ENCODE measurements around the gene SPPL2B. TPM values are rescaled to one million over a fixed set of nuclear protein-coding genes. Genes with fewer than 3 reads are reported as not detected.

Gene SPPL2B
- polyA plus RNA-seq, 3 donors, result 5.7 to 64.9 (median 8.7) TPM

GRCh38 chr19:2362970-2363300, 34.5 kb downstream of the SPPL2B start:
- H2AFZ ChIP-seq (ENCODE audit: insufficient read depth, low read depth, low read length, poor library complexity, severe bottlenecking), result no peak overlapping the region
- H3K4me3 ChIP-seq (replicated peaks in 1 of 3; ENCODE audit: low read depth in 2 of 3, low read length in 3 of 3), result no peak overlapping the region
- H3K4me1 ChIP-seq (ENCODE audit: control insufficient read depth in 1 of 2, insufficient read depth in 2 of 2, low read length in 2 of 2), result no peaks in the 10 kb centered on the region
- intact Hi-C loops (cut with micrococcal nuclease), result no loop called here
- peaks cover 2 to 39% of the 10 kb centered on the region in 2 donors for H3K27me3 ChIP-seq (ENCODE audit: control insufficient read depth in 2 of 2, insufficient read depth in 2 of 2, low read length in 2 of 2)
- Mint-ChIP-seq H3K27ac (no peak overlapping the region), H3K36me3 (no peaks in the 10 kb centered on the region), H3K9me3 (peaks cover 0 to 8% (median 4%) of the 10 kb centered on the region in 7 donors), H3K27me3 (ENCODE audit: low read depth in 3 of 3) (peaks cover 34 to 38% (median 35%) of the 10 kb centered on the region in 3 donors), H3K4me1 (no peaks in the 10 kb centered on the region), H3K4me3 (no peak overlapping the region)
- H3K4me2 ChIP-seq (replicated peaks; ENCODE audit: extremely low read depth, low read length, poor library complexity, severe bottlenecking), result no peak overlapping the region
- no peak overlapping the region for H3K27ac ChIP-seq (ENCODE audit: low read depth in 1 of 2, low read length in 2 of 2)
- no peak for DNase-seq
- no peaks in the 10 kb centered on the region for H3K79me2 ChIP-seq (ENCODE audit: insufficient read depth, low read length)
- H3K9me3 ChIP-seq (replicated peaks in 1 of 2; ENCODE audit: control insufficient read depth in 1 of 2, insufficient read depth in 1 of 2, low read length in 2 of 2), result no peaks in the 10 kb centered on the region
- WGBS (ENCODE audit: insufficient coverage), result 92% methylated on average over 15 of the region's 15 CpGs
- no peaks in the 10 kb centered on the region for H4K20me1 ChIP-seq (ENCODE audit: insufficient read depth, low read length)
- no peaks in the 10 kb centered on the region for H3K36me3 ChIP-seq (replicated peaks in 1 of 2; ENCODE audit: control insufficient read depth in 1 of 2, insufficient read depth in 2 of 2, low read length in 2 of 2)
- TF ChIP-seq CTCF (IDR thresholded peaks at IDR 0.05), result no peak
- no peak overlapping the region for H3K9ac ChIP-seq (ENCODE audit: insufficient read depth, low read length, poor library complexity, severe bottlenecking)

DNA sequence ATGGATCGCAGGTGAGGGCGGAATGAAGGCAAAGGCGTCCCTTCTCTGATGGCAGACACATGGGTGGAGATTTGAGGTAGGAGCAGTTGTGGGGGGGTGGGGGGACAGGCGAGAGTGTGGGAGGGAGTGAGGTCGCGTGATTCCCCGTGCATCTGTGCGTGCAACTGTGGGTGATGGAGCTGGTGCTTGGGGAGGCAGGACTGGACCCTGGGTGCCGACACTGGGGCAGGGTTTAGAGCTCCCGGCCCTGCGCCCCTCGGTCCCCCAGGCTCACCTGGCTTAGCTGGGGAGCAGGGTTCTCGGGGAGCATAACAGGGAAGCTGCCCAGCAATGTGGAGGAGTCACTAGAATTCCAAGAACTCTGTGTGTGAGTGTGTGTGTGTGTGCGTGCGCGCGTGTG, 34.9 kb downstream of the SPPL2B start:
- Histone ChIP-seq H4K20me1 (ENCODE audit: insufficient read depth, low read length) (no peaks in the 10 kb centered on the region), H2AFZ (ENCODE audit: insufficient read depth, low read depth, low read length, poor library complexity, severe bottlenecking) (no peak overlapping the region), H3K4me2 (replicated peaks; ENCODE audit: extremely low read depth, low read length, poor library complexity, severe bottlenecking) (no peak overlapping the region), H3K27me3 (ENCODE audit: control insufficient read depth in 2 of 2, insufficient read depth in 2 of 2, low read length in 2 of 2) (peaks cover 2 to 35% of the 10 kb centered on the region in 2 donors), H3K27ac (ENCODE audit: low read depth in 1 of 2, low read length in 2 of 2) (no peak overlapping the region), H3K79me2 (ENCODE audit: insufficient read depth, low read length) (no peaks in the 10 kb centered on the region), H3K9me3 (replicated peaks in 1 of 2; ENCODE audit: control insufficient read depth in 1 of 2, insufficient read depth in 1 of 2, low read length in 2 of 2) (no peaks in the 10 kb centered on the region), H3K36me3 (replicated peaks in 1 of 2; ENCODE audit: control insufficient read depth in 1 of 2, insufficient read depth in 2 of 2, low read length in 2 of 2) (no peaks in the 10 kb centered on the region), H3K9ac (ENCODE audit: insufficient read depth, low read length, poor library complexity, severe bottlenecking) (no peak overlapping the region), H3K4me1 (ENCODE audit: control insufficient read depth in 1 of 2, insufficient read depth in 2 of 2, low read length in 2 of 2) (no peaks in the 10 kb centered on the region), H3K4me3 (replicated peaks in 1 of 3; ENCODE audit: low read depth in 2 of 3, low read length in 3 of 3) (no peak overlapping the region)
- H3K9me3 Mint-ChIP-seq, result peaks cover 0 to 8% (median 5%) of the 10 kb centered on the region in 7 donors
- H3K27me3 Mint-ChIP-seq (ENCODE audit: low read depth in 3 of 3), result peaks cover 29 to 42% (median 35%) of the 10 kb centered on the region in 3 donors
- H3K36me3 Mint-ChIP-seq, result no peaks in the 10 kb centered on the region
- no peak for TF ChIP-seq CTCF (IDR thresholded peaks at IDR 0.05)
- 98% methylated on average over 12 of the region's 17 CpGs for WGBS (ENCODE audit: insufficient coverage)
- DNase-seq, result no peak
- no peak overlapping the region for H3K27ac Mint-ChIP-seq
- H3K4me3 Mint-ChIP-seq, result no peak overlapping the region
- intact Hi-C loops (cut with micrococcal nuclease), result no loop called here
- no peaks in the 10 kb centered on the region for H3K4me1 Mint-ChIP-seq

Measured in CD14-positive monocyte (primary cell).